ENCODE results near the gene SPHK1.

The SPHK1 gene

GRCh38 chr17:76350463-76350862 is 33.9 kb upstream of the SPHK1 start:
- Histone ChIP-seq H3K27me3 (ENCODE audit: insufficient read depth, low read length) (no peaks in the 10 kb centered on the region), H3K23ac (ENCODE audit: low read length) (no peak overlapping the region), H3K79me2 (ENCODE audit: control insufficient read depth, insufficient read depth, low read length, poor library complexity) (peaks cover 8% of the 10 kb centered on the region), H3K4me2 (ENCODE audit: low read length) (no peak overlapping the region), H3K14ac (ENCODE audit: low read length) (no peak overlapping the region), H3K4ac (ENCODE audit: low read depth, low read length) (no peak overlapping the region), H2AK5ac (ENCODE audit: low read length) (no peak overlapping the region), H4K12ac (ENCODE audit: low read depth, low read length) (no peak overlapping the region), H4K8ac (ENCODE audit: low read depth, low read length) (no peak overlapping the region), H3K27ac (ENCODE audit: low read depth, low read length) (no peak overlapping the region), H3K18ac (ENCODE audit: low read length) (no peak overlapping the region), H3K9ac (ENCODE audit: low read length) (no peak overlapping the region), H2BK120ac (ENCODE audit: insufficient read depth, low read length, poor library complexity) (no peak overlapping the region), H3K79me1 (ENCODE audit: low read length) (peaks cover 9% of the 10 kb centered on the region), H2BK12ac (ENCODE audit: low read length) (no peak overlapping the region), H3K4me1 (ENCODE audit: control insufficient read depth in 1 of 2, insufficient read depth in 2 of 2, low read length in 2 of 2) (peaks cover 0 to 6% of the 10 kb centered on the region in 2 experiments), H2BK5ac (ENCODE audit: low read depth, low read length, poor library complexity) (no peak overlapping the region), H3K4me3 (ENCODE audit: low read depth, low read length) (no peak overlapping the region), H4K91ac (ENCODE audit: low read depth, low read length) (no peak overlapping the region), H2AFZ (ENCODE audit: insufficient read depth, low read length, poor library complexity) (no peak overlapping the region), H3K36me3 (ENCODE audit: control insufficient read depth in 1 of 2, insufficient read depth in 2 of 2, low read length in 2 of 2) (peaks cover 10 to 20% of the 10 kb centered on the region in 2 experiments), H3K9me3 (ENCODE audit: insufficient read depth, low read depth, low read length) (no peaks in the 10 kb centered on the region)
- WGBS (ENCODE audit: extremely low coverage, insufficient coverage, insufficient read length) = no CpG with 5 or more reads among the region's 5 CpGs
- no peak for DNase-seq

GRCh38 chr17:76351526-76352071 is 32.8 kb upstream of the SPHK1 start:
- H4K8ac ChIP-seq (ENCODE audit: low read depth, low read length) = no peak overlapping the region
- H3K23ac ChIP-seq (ENCODE audit: low read length) = no peak overlapping the region
- H3K18ac ChIP-seq (ENCODE audit: low read length) = no peak overlapping the region
- H2BK5ac ChIP-seq (ENCODE audit: low read depth, low read length, poor library complexity) = no peak overlapping the region
- no peak overlapping the region for H3K4ac ChIP-seq (ENCODE audit: low read depth, low read length)
- H3K36me3 ChIP-seq (ENCODE audit: control insufficient read depth in 1 of 2, insufficient read depth in 2 of 2, low read length in 2 of 2) = peaks cover 6 to 10% of the 10 kb centered on the region in 2 experiments
- H2AFZ ChIP-seq (ENCODE audit: insufficient read depth, low read length, poor library complexity) = no peak overlapping the region
- no peak overlapping the region for H3K4me3 ChIP-seq (ENCODE audit: low read depth, low read length)
- no peak overlapping the region for H2AK5ac ChIP-seq (ENCODE audit: low read length)
- peaks cover 9% of the 10 kb centered on the region for H3K79me1 ChIP-seq (ENCODE audit: low read length)
- no peaks in the 10 kb centered on the region for H3K27me3 ChIP-seq (ENCODE audit: insufficient read depth, low read length)
- H3K4me1 ChIP-seq (ENCODE audit: control insufficient read depth in 1 of 2, insufficient read depth in 2 of 2, low read length in 2 of 2) = peaks cover 0 to 6% of the 10 kb centered on the region in 2 experiments
- WGBS (ENCODE audit: extremely low coverage, insufficient coverage, insufficient read length) = no CpG with 5 or more reads among the region's 9 CpGs
- H2BK120ac ChIP-seq (ENCODE audit: insufficient read depth, low read length, poor library complexity) = no peak overlapping the region
- H2BK12ac ChIP-seq (ENCODE audit: low read length) = no peak overlapping the region
- H3K9me3 ChIP-seq (ENCODE audit: insufficient read depth, low read depth, low read length) = no peaks in the 10 kb centered on the region
- H3K14ac ChIP-seq (ENCODE audit: low read length) = no peak overlapping the region
- peaks cover 8% of the 10 kb centered on the region for H3K79me2 ChIP-seq (ENCODE audit: control insufficient read depth, insufficient read depth, low read length, poor library complexity)
- H3K27ac ChIP-seq (ENCODE audit: low read depth, low read length) = no peak overlapping the region
- no peak overlapping the region for H3K9ac ChIP-seq (ENCODE audit: low read length)
- no peak overlapping the region for H4K91ac ChIP-seq (ENCODE audit: low read depth, low read length)
- H4K12ac ChIP-seq (ENCODE audit: low read depth, low read length) = no peak overlapping the region
- peak in 1 of 2 donors; percentile 48 for DNase-seq
- no peak overlapping the region for H3K4me2 ChIP-seq (ENCODE audit: low read length)

GRCh38 chr17:76353004-76353598 is 31.3 kb upstream of the SPHK1 start:
- no CpG with 5 or more reads among the region's 51 CpGs for WGBS (ENCODE audit: extremely low coverage, insufficient coverage, insufficient read length)

GRCh38 chr17:76353599-76354316 is 30.7 kb upstream of the SPHK1 start, which contains the start of gene PRPSAP1:
Gene PRPSAP1 (minus strand): TSS chr17:76353916. CDS start chr17:76353703, 213 bp downstream.
- H3K9ac ChIP-seq (ENCODE audit: low read length) = peak within 1 kb of the TSS; percentile 92
- H3K9me3 ChIP-seq (ENCODE audit: insufficient read depth, low read depth, low read length) = no peaks in the 10 kb centered on the region
- peak within 1 kb of the TSS; percentile 100 for H2BK120ac ChIP-seq (ENCODE audit: insufficient read depth, low read length, poor library complexity)
- peak within 1 kb of the TSS; percentile 100 for H2BK12ac ChIP-seq (ENCODE audit: low read length)
- H3K4me3 ChIP-seq (ENCODE audit: low read depth, low read length) = peak within 1 kb of the TSS; percentile 92
- no peaks in the 10 kb centered on the region for H3K36me3 ChIP-seq (ENCODE audit: control insufficient read depth in 1 of 2, insufficient read depth in 2 of 2, low read length in 2 of 2)
- peak within 1 kb of the TSS; percentile 89 for H3K27ac ChIP-seq (ENCODE audit: low read depth, low read length)
- no CpG with 5 or more reads among the region's 75 CpGs for WGBS (ENCODE audit: extremely low coverage, insufficient coverage, insufficient read length)
- H3K4me1 ChIP-seq (ENCODE audit: control insufficient read depth in 1 of 2, insufficient read depth in 2 of 2, low read length in 2 of 2) = peaks cover 0 to 6% of the 10 kb centered on the region in 2 experiments
- DNase-seq = peak; percentile 98 to 99
- peak within 1 kb of the TSS; percentile 83 for H3K4me2 ChIP-seq (ENCODE audit: low read length)
- H2BK5ac ChIP-seq (ENCODE audit: low read depth, low read length, poor library complexity) = peak within 1 kb of the TSS; percentile 100
- no peak within 1 kb of the TSS for H2AK5ac ChIP-seq (ENCODE audit: low read length)
- peaks cover 8% of the 10 kb centered on the region for H3K79me2 ChIP-seq (ENCODE audit: control insufficient read depth, insufficient read depth, low read length, poor library complexity)
- H3K18ac ChIP-seq (ENCODE audit: low read length) = peak within 1 kb of the TSS; percentile 97
- H4K12ac ChIP-seq (ENCODE audit: low read depth, low read length) = peak within 1 kb of the TSS; percentile 99
- peak within 1 kb of the TSS; percentile 99 for H4K91ac ChIP-seq (ENCODE audit: low read depth, low read length)
- no peaks in the 10 kb centered on the region for H3K27me3 ChIP-seq (ENCODE audit: insufficient read depth, low read length)
- peak within 1 kb of the TSS; percentile 98 for H3K14ac ChIP-seq (ENCODE audit: low read length)
- H3K79me1 ChIP-seq (ENCODE audit: low read length) = peaks cover 9% of the 10 kb centered on the region
- H3K4ac ChIP-seq (ENCODE audit: low read depth, low read length) = peak within 1 kb of the TSS; percentile 95
- peak within 1 kb of the TSS; percentile 99 for H2AFZ ChIP-seq (ENCODE audit: insufficient read depth, low read length, poor library complexity)
- no peak within 1 kb of the TSS for H3K23ac ChIP-seq (ENCODE audit: low read length)
- H4K8ac ChIP-seq (ENCODE audit: low read depth, low read length) = peak within 1 kb of the TSS; percentile 100

More at GRCh38 chr17:76353004-76353598, 31.3 kb upstream of the SPHK1 start:
- peak overlapping the region; percentile 100 for H2BK5ac ChIP-seq (ENCODE audit: low read depth, low read length, poor library complexity)
- H3K27ac ChIP-seq (ENCODE audit: low read depth, low read length) = peak overlapping the region; percentile 89
- no peak overlapping the region for H2BK120ac ChIP-seq (ENCODE audit: insufficient read depth, low read length, poor library complexity)
- H3K23ac ChIP-seq (ENCODE audit: low read length) = no peak overlapping the region
- peak overlapping the region; percentile 92 for H3K4me3 ChIP-seq (ENCODE audit: low read depth, low read length)
- peak overlapping the region; percentile 83 for H3K4me2 ChIP-seq (ENCODE audit: low read length)
- DNase-seq = no peak
- H4K91ac ChIP-seq (ENCODE audit: low read depth, low read length) = peak overlapping the region; percentile 99
- no peaks in the 10 kb centered on the region for H3K27me3 ChIP-seq (ENCODE audit: insufficient read depth, low read length)
- peak overlapping the region; percentile 100 for H4K8ac ChIP-seq (ENCODE audit: low read depth, low read length)
- H3K9ac ChIP-seq (ENCODE audit: low read length) = peak overlapping the region; percentile 57
- peak overlapping the region; percentile 1 for H3K4ac ChIP-seq (ENCODE audit: low read depth, low read length)
- peaks cover 9% of the 10 kb centered on the region for H3K79me1 ChIP-seq (ENCODE audit: low read length)
- H3K14ac ChIP-seq (ENCODE audit: low read length) = peak overlapping the region; percentile 77
- H2AFZ ChIP-seq (ENCODE audit: insufficient read depth, low read length, poor library complexity) = peak overlapping the region; percentile 94
- H3K18ac ChIP-seq (ENCODE audit: low read length) = peak overlapping the region; percentile 72
- peaks cover 8% of the 10 kb centered on the region for H3K79me2 ChIP-seq (ENCODE audit: control insufficient read depth, insufficient read depth, low read length, poor library complexity)
- peaks cover 0 to 6% of the 10 kb centered on the region in 2 experiments for H3K4me1 ChIP-seq (ENCODE audit: control insufficient read depth in 1 of 2, insufficient read depth in 2 of 2, low read length in 2 of 2)
- H4K12ac ChIP-seq (ENCODE audit: low read depth, low read length) = peak overlapping the region; percentile 99
- no peaks in the 10 kb centered on the region for H3K9me3 ChIP-seq (ENCODE audit: insufficient read depth, low read depth, low read length)
- H2AK5ac ChIP-seq (ENCODE audit: low read length) = no peak overlapping the region
- H2BK12ac ChIP-seq (ENCODE audit: low read length) = no peak overlapping the region
- no peaks in the 10 kb centered on the region for H3K36me3 ChIP-seq (ENCODE audit: control insufficient read depth in 1 of 2, insufficient read depth in 2 of 2, low read length in 2 of 2)

Data from trophoblast cell (in vitro differentiated cells and primary cell).